ENCODE data around the gene TRAPPC2L. TPM values are rescaled to one million over a fixed set of nuclear protein-coding genes. Genes with fewer than 3 reads are reported as not detected.

TRAPPC2L gene
- total and polyA plus RNA-seq, 11 donors: 20.3 to 65.7 (median 44.2) TPM

DNA sequence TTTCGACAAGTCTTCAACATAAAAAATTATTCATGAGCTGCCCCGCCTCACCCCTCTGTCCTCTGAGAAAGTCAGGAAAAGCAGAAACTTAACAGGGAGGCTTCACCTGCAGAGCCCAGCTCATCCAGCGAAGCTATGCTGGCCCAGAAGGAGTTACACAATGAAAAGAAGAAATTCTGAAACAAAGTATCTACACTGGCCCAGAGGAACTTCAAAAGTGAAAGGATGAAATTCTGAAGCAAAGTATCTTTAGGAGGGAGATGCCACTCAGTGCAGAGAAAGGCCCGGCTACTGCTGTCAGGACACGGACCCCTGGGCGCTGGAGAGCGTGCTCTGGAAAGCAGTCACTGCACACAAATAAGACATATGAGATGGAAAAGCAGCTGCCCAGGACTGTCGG is 1.8 kb upstream of the TRAPPC2L start:
- 88 to 92% (median 91%) methylated on average over 8 of the region's 8 CpGs for WGBS, 4 donors

DNA sequence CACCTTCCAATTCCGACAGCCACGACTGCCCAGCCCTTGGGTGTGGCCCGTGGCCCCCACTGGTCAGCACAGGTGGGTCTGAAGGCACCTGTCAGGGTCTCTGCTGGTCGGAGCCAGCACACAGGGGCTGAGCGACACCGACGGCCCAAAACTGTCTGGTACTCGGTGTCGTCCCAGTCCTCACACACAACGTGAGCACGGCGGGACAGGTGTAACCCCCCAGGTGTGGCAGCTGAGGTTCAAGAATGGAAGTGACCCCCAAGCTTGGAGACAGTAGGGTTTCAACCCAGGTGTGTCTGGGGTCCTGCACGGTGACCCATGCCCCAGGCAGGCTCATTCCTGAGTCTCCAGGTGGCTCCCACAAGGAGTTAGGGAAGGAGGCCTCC is 1.2 kb upstream of the TRAPPC2L start:
- peak overlapping the region in 4 of 12 donors; percentile 75 to 86 (median 81) for H3K27ac ChIP-seq
- DNase-seq: no peak
- H3K9me3 ChIP-seq: no peaks in the 10 kb centered on the region
- ATAC-seq: no peak
- peak overlapping the region in 10 of 12 donors; percentile 70 to 98 (median 91) for H3K4me3 ChIP-seq
- no peaks in the 10 kb centered on the region for H3K27me3 ChIP-seq
- TF ChIP-seq, protein P1, sequence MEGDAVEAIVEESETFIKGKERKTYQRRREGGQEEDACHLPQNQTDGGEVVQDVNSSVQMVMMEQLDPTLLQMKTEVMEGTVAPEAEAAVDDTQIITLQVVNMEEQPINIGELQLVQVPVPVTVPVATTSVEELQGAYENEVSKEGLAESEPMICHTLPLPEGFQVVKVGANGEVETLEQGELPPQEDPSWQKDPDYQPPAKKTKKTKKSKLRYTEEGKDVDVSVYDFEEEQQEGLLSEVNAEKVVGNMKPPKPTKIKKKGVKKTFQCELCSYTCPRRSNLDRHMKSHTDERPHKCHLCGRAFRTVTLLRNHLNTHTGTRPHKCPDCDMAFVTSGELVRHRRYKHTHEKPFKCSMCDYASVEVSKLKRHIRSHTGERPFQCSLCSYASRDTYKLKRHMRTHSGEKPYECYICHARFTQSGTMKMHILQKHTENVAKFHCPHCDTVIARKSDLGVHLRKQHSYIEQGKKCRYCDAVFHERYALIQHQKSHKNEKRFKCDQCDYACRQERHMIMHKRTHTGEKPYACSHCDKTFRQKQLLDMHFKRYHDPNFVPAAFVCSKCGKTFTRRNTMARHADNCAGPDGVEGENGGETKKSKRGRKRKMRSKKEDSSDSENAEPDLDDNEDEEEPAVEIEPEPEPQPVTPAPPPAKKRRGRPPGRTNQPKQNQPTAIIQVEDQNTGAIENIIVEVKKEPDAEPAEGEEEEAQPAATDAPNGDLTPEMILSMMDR (IDR thresholded peaks at IDR 0.05): no peak
- no peak for TF ChIP-seq POLR2A (IDR thresholded peaks at IDR 0.05)
- H3K4me1 ChIP-seq: peaks cover 0 to 52% (median 21%) of the 10 kb centered on the region in 12 donors
- WGBS, 4 donors: 80 to 93% (median 90%) methylated on average over 13 of the region's 13 CpGs
- intact Hi-C loops (cut with DNase I): loop anchor here in 3 of 10 donors (2.0 to 10.0 kb wide), 5 partner anchors 31 to 362 kb away; partner anchors contain the start of genes ZNF778 (in 2 of the 3) and APRT (in 1 of the 3)
- peaks cover 0 to 27% (median 21%) of the 10 kb centered on the region in 9 donors for H3K36me3 ChIP-seq

More for the DNA sequence above, 1.8 kb upstream of the TRAPPC2L start:
- intact Hi-C loops (cut with DNase I): loop anchor here in 3 of 10 donors (5.0 to 10.0 kb wide), 3 partner anchors 43 to 362 kb away; partner anchors contain the start of genes ZNF778 (in 2 of the 3) and APRT (in 1 of the 3)
- no peak for DNase-seq
- Histone ChIP-seq H3K4me1 (peaks cover 0 to 52% (median 21%) of the 10 kb centered on the region in 12 donors), H3K4me3 (peak overlapping the region in 1 of 12 donors; percentile 73), H3K27ac (peak overlapping the region in 1 of 12 donors; percentile 75), H3K9me3 (no peaks in the 10 kb centered on the region), H3K36me3 (peaks cover 0 to 27% (median 16%) of the 10 kb centered on the region in 9 donors), H3K27me3 (no peaks in the 10 kb centered on the region)
- TF ChIP-seq, protein P1 (IDR thresholded peaks at IDR 0.05): no peak
- TF ChIP-seq POLR2A (IDR thresholded peaks at IDR 0.05): no peak
- ATAC-seq: no peak

DNA sequence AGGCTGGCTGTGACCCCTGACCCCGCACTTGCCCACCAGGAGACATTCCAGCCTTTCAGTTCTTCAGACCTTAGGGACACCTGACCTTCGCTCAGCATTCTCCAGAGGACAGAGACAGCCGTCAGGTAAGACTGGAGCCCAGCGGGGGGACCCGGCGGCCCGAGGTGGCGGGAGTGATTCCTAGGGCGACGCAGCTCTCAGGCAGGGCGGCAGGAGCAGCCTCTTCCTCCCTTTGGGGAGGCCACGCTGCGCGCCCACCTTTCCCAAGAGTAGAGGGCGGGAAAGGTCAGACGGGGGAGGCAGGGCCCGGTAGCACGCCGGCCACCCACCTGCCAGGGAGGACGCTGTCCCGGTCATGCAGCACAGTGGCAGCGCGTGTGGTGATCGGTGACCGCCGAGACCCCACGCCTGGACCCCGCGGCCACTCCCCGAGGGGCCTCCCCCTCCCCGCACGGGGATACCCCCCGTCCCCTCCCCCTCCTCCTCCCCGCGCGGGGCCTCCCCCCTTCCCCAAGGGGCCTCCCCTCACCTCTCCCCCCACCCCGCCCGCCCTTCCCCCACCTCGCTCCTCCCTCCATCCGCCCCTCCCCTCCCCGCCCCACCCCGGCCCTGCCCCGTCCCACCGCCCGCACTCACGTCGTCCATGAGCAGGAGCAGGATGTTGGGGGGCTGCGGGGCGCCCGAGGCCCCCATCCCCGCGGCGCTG is 652 bp upstream of the TRAPPC2L start:
- Histone ChIP-seq H3K27ac (peak overlapping the region in 11 of 12 donors; percentile 53 to 86 (median 81)), H3K9me3 (no peaks in the 10 kb centered on the region), H3K4me3 (peak overlapping the region; percentile 63 to 98 (median 90)), H3K27me3 (no peaks in the 10 kb centered on the region), H3K36me3 (peaks cover 0 to 29% (median 27%) of the 10 kb centered on the region in 9 donors), H3K4me1 (peaks cover 0 to 52% (median 21%) of the 10 kb centered on the region in 12 donors)
- TF ChIP-seq, protein P1 (IDR thresholded peaks at IDR 0.05): no peak
- no peak for TF ChIP-seq POLR2A (IDR thresholded peaks at IDR 0.05)
- DNase-seq (peak in 2 of 5 donors; percentile 36 to 54), ATAC-seq (peak in 2 of 4 donors; percentile 7 to 56)
- WGBS, 4 donors: 13 to 24% (median 16%) methylated on average over 5 to 51 of the region's 53 CpGs
- intact Hi-C loops (cut with DNase I): loop anchor here in 3 of 10 donors (2.0 to 10.0 kb wide), 5 partner anchors 31 to 361 kb away; partner anchors contain the start of genes ZNF778 (in 2 of the 3) and APRT (in 1 of the 3)

All from heart left ventricle (tissue), 16 donors.